ENCODE measurements around the gene DHCR24.

The DHCR24 gene

GRCh38 chr1:54813485-54814125 lies 73.4 kb downstream of the DHCR24 start:
- no peak for DNase-seq

- no peak for DNase-seq
Observed at GRCh38 chr1:54812801-54813484, 74.1 kb downstream of the DHCR24 start.

GRCh38 chr1:54811739-54812655 lies 75.0 kb downstream of the DHCR24 start:
- DNase-seq, result no peak

- no peak for DNase-seq
Observed at GRCh38 chr1:54811066-54811465, 75.9 kb downstream of the DHCR24 start.

GRCh38 chr1:54810153-54810942 lies 76.6 kb downstream of the DHCR24 start:
- peak; percentile 75 for DNase-seq

- DNase-seq, result no peak
Observed at GRCh38 chr1:54809496-54810074, 77.4 kb downstream of the DHCR24 start.

- no peak for DNase-seq
Observed at GRCh38 chr1:54808443-54809207, 78.4 kb downstream of the DHCR24 start.

- no peak for DNase-seq
Observed at GRCh38 chr1:54807756-54808155, 79.2 kb downstream of the DHCR24 start.

- DNase-seq, result no peak
Observed at GRCh38 chr1:54806931-54807611, 79.9 kb downstream of the DHCR24 start.

GRCh38 chr1:54805981-54806381 lies 81.0 kb downstream of the DHCR24 start:
- no peak for DNase-seq

- no peak for DNase-seq
Observed at GRCh38 chr1:54805466-54805865, 81.5 kb downstream of the DHCR24 start.

GRCh38 chr1:54804471-54805132 lies 82.4 kb downstream of the DHCR24 start:
- peak; percentile 5 for DNase-seq

- DNase-seq, result peak; percentile 14
Observed at GRCh38 chr1:54803761-54804470, 83.1 kb downstream of the DHCR24 start.

GRCh38 chr1:54800899-54801759 lies 85.9 kb downstream of the DHCR24 start, which contains the start of gene TTC22:
TTC22 (minus strand) TSS chr1:54801323; CDS start chr1:54801163, 160 bp downstream.
- DNase-seq, result peak; percentile 27

GRCh38 chr1:54800041-54800898 lies 86.7 kb downstream of the DHCR24 start:
- DNase-seq, result peak; percentile 11
